Lower lobe of right lung (tissue), 2 donors: ENCODE results near the gene LIMA1. TPM values are rescaled to one million over a fixed set of nuclear protein-coding genes. Genes with fewer than 3 reads are reported as not detected.

Experiments used
- ATAC-seq, 2 donors: fragments of 200-7000 bp; cut with Tn5 transposase; one replicate each; pipeline ENCODE4 v1.9.1; 2020 to 2022; ENCODE audit warnings: mild to moderate bottlenecking in 2 of 2, moderate library complexity in 2 of 2
- DNase-seq: peaks from one replicate; pipeline ENCODE4 v3.0.0-alpha.2; 2020
- H3K27ac ChIP-seq: fragments of 200-600 bp; one replicate; pipeline ENCODE4 v1.8.0; 2022
- H3K27me3 ChIP-seq: fragments of 200-600 bp; one replicate; pipeline ENCODE4 v1.8.0; 2022; ENCODE audit warnings: low read depth
- H3K36me3 ChIP-seq: fragments of 200-600 bp; one replicate; pipeline ENCODE4 v1.8.0; 2022; ENCODE audit warnings: mild to moderate bottlenecking
- H3K4me1 ChIP-seq: fragments of 200-600 bp; one replicate; pipeline ENCODE4 v1.8.0; 2022
- H3K4me3 ChIP-seq: fragments of 200-600 bp; one replicate; pipeline ENCODE4 v1.8.0; 2022; ENCODE audit warnings: mild to moderate bottlenecking
- H3K9me3 ChIP-seq: fragments of 200-600 bp; one replicate; pipeline ENCODE4 v1.8.0; 2022
- intact Hi-C: fragments of 100-400 bp; cut with DNase I; formaldehyde crosslinking; loops from one replicate; pipeline ENCODE4 v1.11.0; 2022
- total RNA-seq: library from RNA; stranded (reverse); fragmentation: NEBNext Ultra II Directional; extraction: Animal tissue kit (Norgen Biotek cat#: 25700); gene quantifications from one replicate; pipeline ENCODE4 v1.2.1, GENCODE V29; 2021
- TF ChIP-seq, protein P1 (sequence below): fragments of 200-600 bp; IDR thresholded peaks from one replicate; pipeline ENCODE4 v1.8.0; 2022; ENCODE audit warnings: antibody characterized with exemption, mild to moderate bottlenecking
- donor health status: DM: no; HTN: yes; CAD: no; lungs with severe emphysema.

The LIMA1 gene
- total RNA-seq, 1 donor from 2014 or later, result 76.6 TPM

DNA sequence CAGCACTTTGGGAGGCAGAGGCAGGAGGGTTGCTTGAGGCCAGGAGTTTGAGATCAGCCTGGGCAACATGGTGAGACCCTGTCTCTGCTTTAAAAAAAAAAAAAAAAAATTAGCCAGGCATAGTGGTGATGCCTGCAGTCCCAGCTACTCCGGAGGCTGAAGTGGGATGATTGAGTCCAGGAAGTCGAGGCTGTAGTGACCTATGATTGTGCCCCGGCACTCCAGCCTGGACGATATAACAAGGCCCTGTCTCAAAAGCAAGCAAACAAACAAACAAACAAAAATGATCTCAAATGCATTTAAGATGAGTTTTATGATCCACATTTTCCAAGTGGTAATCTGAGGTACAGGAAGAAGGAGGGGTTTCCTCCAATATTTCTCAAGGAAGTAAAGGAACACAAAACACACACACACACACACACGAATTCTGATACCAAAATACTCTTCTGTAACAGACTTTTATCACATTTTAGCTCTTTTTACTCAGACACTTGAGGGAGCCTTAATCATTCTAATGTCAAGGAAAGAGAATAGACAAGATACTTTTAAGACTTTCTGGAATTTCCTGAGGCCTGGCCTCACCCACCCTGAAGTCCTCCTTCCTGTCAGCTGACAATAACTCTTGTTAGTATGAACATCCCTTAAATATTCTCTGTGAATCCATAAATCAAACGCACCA is 71.8 kb downstream of the LIMA1 start:
- ATAC-seq (no peak), DNase-seq (no peak)
- Histone ChIP-seq H3K4me3 (no peak overlapping the region), H3K36me3 (peaks cover 20% of the 10 kb centered on the region), H3K4me1 (peaks cover 18% of the 10 kb centered on the region), H3K9me3 (no peaks in the 10 kb centered on the region), H3K27me3 (no peaks in the 10 kb centered on the region), H3K27ac (peak overlapping the region; percentile 75)
- intact Hi-C loops, result no loop called here
- TF ChIP-seq, protein P1, sequence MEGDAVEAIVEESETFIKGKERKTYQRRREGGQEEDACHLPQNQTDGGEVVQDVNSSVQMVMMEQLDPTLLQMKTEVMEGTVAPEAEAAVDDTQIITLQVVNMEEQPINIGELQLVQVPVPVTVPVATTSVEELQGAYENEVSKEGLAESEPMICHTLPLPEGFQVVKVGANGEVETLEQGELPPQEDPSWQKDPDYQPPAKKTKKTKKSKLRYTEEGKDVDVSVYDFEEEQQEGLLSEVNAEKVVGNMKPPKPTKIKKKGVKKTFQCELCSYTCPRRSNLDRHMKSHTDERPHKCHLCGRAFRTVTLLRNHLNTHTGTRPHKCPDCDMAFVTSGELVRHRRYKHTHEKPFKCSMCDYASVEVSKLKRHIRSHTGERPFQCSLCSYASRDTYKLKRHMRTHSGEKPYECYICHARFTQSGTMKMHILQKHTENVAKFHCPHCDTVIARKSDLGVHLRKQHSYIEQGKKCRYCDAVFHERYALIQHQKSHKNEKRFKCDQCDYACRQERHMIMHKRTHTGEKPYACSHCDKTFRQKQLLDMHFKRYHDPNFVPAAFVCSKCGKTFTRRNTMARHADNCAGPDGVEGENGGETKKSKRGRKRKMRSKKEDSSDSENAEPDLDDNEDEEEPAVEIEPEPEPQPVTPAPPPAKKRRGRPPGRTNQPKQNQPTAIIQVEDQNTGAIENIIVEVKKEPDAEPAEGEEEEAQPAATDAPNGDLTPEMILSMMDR, result no peak

DNA sequence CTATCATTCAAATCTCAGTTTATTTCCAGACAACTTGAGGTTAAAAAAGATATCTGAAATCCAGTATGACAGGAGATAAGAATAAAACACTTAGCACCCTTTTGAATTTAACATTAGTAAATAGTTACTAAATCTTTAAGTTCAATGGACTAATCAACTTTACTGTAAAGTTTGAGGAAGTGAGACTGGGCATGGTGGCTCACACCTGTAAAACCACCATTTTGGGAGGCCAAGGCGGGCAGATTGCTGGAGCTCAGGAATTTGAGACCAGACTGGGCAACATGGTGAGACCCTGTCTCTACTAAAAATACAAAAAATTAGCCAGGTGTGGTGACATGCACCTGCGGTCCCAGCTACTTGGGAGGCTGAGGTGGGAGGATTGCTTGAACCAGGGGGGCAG is 75.9 kb downstream of the LIMA1 start:
- Histone ChIP-seq H3K9me3 (no peaks in the 10 kb centered on the region), H3K4me1 (peaks cover 8% of the 10 kb centered on the region), H3K27ac (no peak overlapping the region), H3K36me3 (peaks cover 48% of the 10 kb centered on the region), H3K27me3 (no peaks in the 10 kb centered on the region), H3K4me3 (no peak overlapping the region)
- TF ChIP-seq, protein P1, result no peak
- intact Hi-C loops, result no loop called here
- DNase-seq (no peak), ATAC-seq (no peak)

DNA sequence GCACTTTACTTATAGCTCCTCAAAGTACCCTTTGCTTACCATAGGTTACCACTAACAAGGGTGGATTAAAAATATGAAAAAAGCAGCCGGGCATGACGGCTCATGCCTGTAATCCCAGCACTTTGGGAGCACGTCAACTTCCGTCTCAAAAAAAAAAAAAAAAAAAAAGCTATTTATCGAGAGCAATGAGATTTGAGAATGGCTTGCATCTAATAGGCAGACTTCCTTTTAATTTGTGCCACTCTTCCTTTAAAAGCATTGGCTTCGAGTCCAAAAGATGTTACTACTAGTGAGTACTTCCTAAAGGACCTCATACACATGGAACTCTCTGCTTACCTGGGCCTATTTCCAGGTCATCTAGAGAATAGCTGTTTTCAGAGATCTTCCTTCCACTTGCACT is 77.7 kb downstream of the LIMA1 start:
- ATAC-seq, result no peak
- TF ChIP-seq, protein P1, result no peak
- Histone ChIP-seq H3K27ac (no peak overlapping the region), H3K9me3 (no peaks in the 10 kb centered on the region), H3K36me3 (peaks cover 66% of the 10 kb centered on the region), H3K4me3 (no peak overlapping the region), H3K27me3 (no peaks in the 10 kb centered on the region), H3K4me1 (no peaks in the 10 kb centered on the region)
- intact Hi-C loops, result no loop called here
- DNase-seq, result no peak

DNA sequence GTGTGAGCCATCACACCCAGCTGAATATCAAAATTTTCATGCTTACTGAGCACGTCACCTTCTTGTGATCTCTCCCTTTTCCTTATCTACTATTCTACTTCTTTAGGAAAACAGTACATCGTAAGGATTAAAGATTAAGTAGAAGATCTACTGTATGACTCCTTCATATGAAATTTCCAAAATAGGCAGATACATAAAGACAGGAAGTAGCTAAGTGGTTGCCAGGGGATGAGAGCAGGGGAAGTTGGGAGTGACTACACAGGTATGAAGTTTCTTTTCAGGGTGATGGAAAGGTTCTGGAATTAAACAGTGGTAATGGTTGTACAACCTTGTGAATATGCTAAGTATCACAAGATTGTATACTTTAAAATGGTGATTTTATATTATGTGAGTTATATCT is 79.6 kb downstream of the LIMA1 start:
- DNase-seq, result no peak
- Histone ChIP-seq H3K4me1 (no peaks in the 10 kb centered on the region), H3K36me3 (peaks cover 86% of the 10 kb centered on the region), H3K27ac (no peak overlapping the region), H3K27me3 (no peaks in the 10 kb centered on the region), H3K9me3 (no peaks in the 10 kb centered on the region), H3K4me3 (no peak overlapping the region)
- ATAC-seq, result no peak
- TF ChIP-seq, protein P1, result no peak
- intact Hi-C loops, result no loop called here

DNA sequence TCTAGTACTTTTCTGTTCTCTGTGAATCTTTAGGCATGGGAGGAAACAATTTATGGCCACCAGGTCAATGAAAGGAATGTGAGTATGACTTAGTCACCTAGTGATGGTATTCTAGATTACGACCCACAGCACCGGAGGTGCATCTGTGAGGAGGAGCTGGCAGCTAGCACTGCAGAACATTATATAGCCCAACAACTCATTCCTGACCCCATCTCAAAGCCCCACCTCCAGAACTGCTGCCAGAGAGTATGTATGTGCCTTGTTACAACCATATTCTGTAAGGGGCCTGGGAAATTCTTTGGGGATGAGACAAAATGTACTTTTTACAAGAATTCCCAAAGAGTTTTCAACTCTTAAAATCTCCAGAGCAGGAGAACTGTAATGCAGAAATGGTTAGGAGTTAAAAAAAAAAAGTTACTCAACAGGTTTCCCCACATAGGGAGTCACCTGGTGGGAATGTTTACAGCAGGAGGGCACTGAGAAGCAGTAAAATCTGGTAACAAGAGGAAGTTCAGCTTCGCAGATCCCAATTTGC is 81.3 kb downstream of the LIMA1 start:
- peak overlapping the region; percentile 15 for H3K27ac ChIP-seq
- ATAC-seq (peak; percentile 65 to 75), DNase-seq (no peak)
- no peaks in the 10 kb centered on the region for H3K27me3 ChIP-seq
- no peaks in the 10 kb centered on the region for H3K9me3 ChIP-seq
- H3K4me1 ChIP-seq, result no peaks in the 10 kb centered on the region
- no peak overlapping the region for H3K4me3 ChIP-seq
- TF ChIP-seq, protein P1, result no peak
- intact Hi-C loops, result no loop called here
- peaks cover 98% of the 10 kb centered on the region for H3K36me3 ChIP-seq
